Neural cell (in vitro differentiated cells): ENCODE results near the gene RPIA. TPM values are rescaled to one million over a fixed set of nuclear protein-coding genes. Genes with fewer than 3 reads are reported as not detected.

Source experiments
- H2AFZ ChIP-seq: fragments of 200-600, 300-800 bp; sonication (generic), shearing (Covaris generic); 2 replicates; pipeline ENCODE4 v1.6.0; 2014; ENCODE audit warnings: low read depth, mild to moderate bottlenecking, antibody characterized with exemption, low read length, moderate library complexity
- H3F3A ChIP-seq: fragments of 200-600 bp; shearing (Covaris generic); 2 replicates; pipeline ENCODE4 v1.6.1; 2016; ENCODE audit warnings: mild to moderate bottlenecking, moderate library complexity, mixed read lengths, antibody characterized with exemption, low read length; ENCODE audit not compliant: insufficient read depth, poor library complexity, severe bottlenecking
- H3K27ac ChIP-seq: fragments of 200-600, 300-800 bp; sonication (generic), shearing (Covaris generic); 2 replicates; pipeline ENCODE4 v1.5.1; 2014; ENCODE audit warnings: mild to moderate bottlenecking, low read length, moderate library complexity
- H3K27me3 ChIP-seq: fragments of 300-800, 200-600 bp; sonication (generic), shearing (Covaris generic); 2 replicates; pipeline ENCODE4 v1.6.0; 2014; ENCODE audit warnings: mild to moderate bottlenecking, low read depth, low read length, moderate library complexity; ENCODE audit not compliant: insufficient read depth
- H3K36me3 ChIP-seq: fragments of 300-800, 200-600 bp; sonication (generic), shearing (Covaris generic); 2 replicates; pipeline ENCODE4 v1.5.1; 2014; ENCODE audit warnings: mild to moderate bottlenecking, antibody characterized with exemption, low read length, moderate library complexity; ENCODE audit not compliant: insufficient read depth
- H3K4me2 ChIP-seq: fragments of 300-800, 200-600 bp; sonication (generic), shearing (Covaris generic); 2 replicates; pipeline ENCODE4 v1.6.0; 2014; ENCODE audit warnings: mild to moderate bottlenecking, low read length
- H3K4me3 ChIP-seq: fragments of 300-800, 200-600 bp; sonication (generic), shearing (Covaris generic); 2 replicates; pipeline ENCODE4 v1.5.1; 2014; ENCODE audit warnings: mild to moderate bottlenecking, low read length, moderate library complexity
- H3K79me2 ChIP-seq: fragments of 200-600 bp; shearing (Covaris generic); replicated peaks from 2 replicates; pipeline ENCODE4 v1.6.0; 2014; ENCODE audit warnings: mild to moderate bottlenecking, low read length, moderate library complexity; ENCODE audit not compliant: insufficient read depth
- H3K9ac ChIP-seq: fragments of 300-800, 200-600 bp; sonication (generic), shearing (Covaris generic); 2 replicates; pipeline ENCODE4 v1.6.1; 2016; ENCODE audit warnings: mild to moderate bottlenecking, low read length, mixed read lengths
- H3K9me2 ChIP-seq: fragments of 200-600 bp; shearing (Covaris generic); 2 replicates; pipeline ENCODE4 v1.6.1; 2016; ENCODE audit warnings: mild to moderate bottlenecking, low read length, mixed read lengths; ENCODE audit not compliant: insufficient read depth
- H3K9me3 ChIP-seq: fragments of 200-600, 300-800 bp; sonication (generic), shearing (Covaris generic); 2 replicates; pipeline ENCODE4 v1.6.1; 2016; ENCODE audit warnings: mild to moderate bottlenecking, mixed run types, low read length, moderate library complexity, mixed read lengths
- H4K20me1 ChIP-seq: fragments of 200-600 bp; shearing (Covaris generic); 2 replicates; pipeline ENCODE4 v1.6.1; 2016; ENCODE audit warnings: mild to moderate bottlenecking, mixed run types; ENCODE audit not compliant: insufficient read depth
- EP300 ChIP-seq: fragments of 450-650 bp; conservative IDR thresholded peaks from 2 replicates; pipeline ENCODE4 v1.6.1; 2014; ENCODE audit warnings: antibody characterized with exemption, mild to moderate bottlenecking, moderate library complexity; ENCODE audit not compliant: poor library complexity, severe bottlenecking
- EZH2 ChIP-seq: fragments of 200-600, 300-800 bp; shearing (Covaris generic), sonication (generic); IDR thresholded peaks from 2 replicates; pipeline ENCODE4 v1.6.1; 2014; ENCODE audit warnings: antibody characterized with exemption, low read length, borderline replicate concordance, mild to moderate bottlenecking; ENCODE audit not compliant: insufficient read depth, poor library complexity, severe bottlenecking
- MXI1 ChIP-seq: fragments of 450-650 bp; conservative IDR thresholded peaks from 2 replicates; pipeline ENCODE4 v1.6.1; 2014; ENCODE audit warnings: antibody characterized with exemption, mild to moderate bottlenecking; ENCODE audit not compliant: poor library complexity, severe bottlenecking
- POLR2AphosphoS5 ChIP-seq: IDR thresholded peaks from 2 replicates; pipeline ENCODE4 v1.6.1; 2012
- RAD21 ChIP-seq: fragments of 450-650 bp; conservative IDR thresholded peaks from 2 replicates; pipeline ENCODE4 v1.6.1; 2014; ENCODE audit warnings: antibody characterized with exemption, mild to moderate bottlenecking, moderate library complexity
- SMC3 ChIP-seq: fragments of 450-650 bp; conservative IDR thresholded peaks from 2 replicates; pipeline ENCODE4 v1.6.1; 2014; ENCODE audit warnings: antibody characterized with exemption, mild to moderate bottlenecking, moderate library complexity; ENCODE audit not compliant: poor library complexity
- TAF1 ChIP-seq: IDR thresholded peaks from 2 replicates; pipeline ENCODE4 v1.6.1; 2012; ENCODE audit warnings: low read depth
- polyA plus RNA-seq: library from polyadenylated mRNA; depleted of rRNA; stranded (reverse); fragments of >200 nt; gene quantifications from 2 replicates; pipeline ENCODE4 v1.2.3, GENCODE V29; 2014
- TF ChIP-seq, protein P1 (sequence below): fragments of 450-650 bp; IDR thresholded peaks from 2 replicates; pipeline ENCODE4 v1.5.1; 2014; ENCODE audit warnings: antibody characterized with exemption, mild to moderate bottlenecking, moderate library complexity; ENCODE audit not compliant: poor library complexity, severe bottlenecking
- TF ChIP-seq, protein P2 (sequence below): IDR thresholded peaks from 2 replicates; pipeline ENCODE4 v1.6.1; 2012; ENCODE audit warnings: borderline replicate concordance

The RPIA gene
- polyA plus RNA-seq, 1 donor from 2014 or later: 9.7 TPM

DNA sequence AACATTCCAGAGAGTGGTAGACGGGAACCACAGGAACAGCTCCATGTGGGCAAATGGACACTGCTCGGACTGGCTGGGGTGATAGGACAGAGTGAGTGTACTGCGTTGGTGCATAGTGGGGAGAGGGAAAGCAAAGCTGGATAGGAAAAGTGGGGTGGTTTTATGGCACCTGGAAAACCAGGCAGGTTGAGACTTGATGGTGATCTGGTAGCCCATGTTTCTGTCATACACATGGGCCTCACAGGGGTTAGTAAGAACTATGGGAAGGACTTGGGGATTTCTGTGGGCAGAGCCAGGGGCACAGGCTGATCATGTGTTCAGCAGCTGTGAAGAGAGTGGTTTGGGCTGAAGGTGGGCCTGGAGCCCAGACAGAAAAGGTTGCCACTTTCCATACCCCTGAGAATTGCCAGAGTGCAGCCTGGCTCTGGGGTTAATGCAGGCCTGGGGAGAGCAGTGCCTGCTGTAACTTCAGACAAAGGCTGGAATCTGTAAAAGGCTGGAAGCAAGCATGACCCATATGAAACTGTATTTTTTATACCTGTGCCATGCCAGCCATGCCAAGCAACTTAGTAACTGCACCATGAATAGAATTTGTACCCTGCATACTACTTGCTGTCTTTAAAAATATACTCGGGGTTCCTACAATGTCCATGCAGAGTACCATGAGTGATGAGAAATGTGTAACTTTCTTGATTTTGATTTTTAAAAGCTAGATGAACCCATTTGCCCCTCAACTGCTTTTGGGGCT is 41.9 kb downstream of the RPIA start:
- Histone ChIP-seq H3K27ac (no peak overlapping the region), H3K36me3 (no peaks in the 10 kb centered on the region), H3K9ac (no peak overlapping the region), H3F3A (no peaks in the 10 kb centered on the region), H4K20me1 (no peaks in the 10 kb centered on the region), H3K27me3 (no peaks in the 10 kb centered on the region), H3K4me3 (no peak overlapping the region), H3K9me2 (no peaks in the 10 kb centered on the region), H3K9me3 (no peaks in the 10 kb centered on the region), H2AFZ (no peak overlapping the region), H3K79me2 (no peaks in the 10 kb centered on the region), H3K4me2 (no peak overlapping the region)
- TF ChIP-seq TAF1: no peak
- TF ChIP-seq, protein P1, sequence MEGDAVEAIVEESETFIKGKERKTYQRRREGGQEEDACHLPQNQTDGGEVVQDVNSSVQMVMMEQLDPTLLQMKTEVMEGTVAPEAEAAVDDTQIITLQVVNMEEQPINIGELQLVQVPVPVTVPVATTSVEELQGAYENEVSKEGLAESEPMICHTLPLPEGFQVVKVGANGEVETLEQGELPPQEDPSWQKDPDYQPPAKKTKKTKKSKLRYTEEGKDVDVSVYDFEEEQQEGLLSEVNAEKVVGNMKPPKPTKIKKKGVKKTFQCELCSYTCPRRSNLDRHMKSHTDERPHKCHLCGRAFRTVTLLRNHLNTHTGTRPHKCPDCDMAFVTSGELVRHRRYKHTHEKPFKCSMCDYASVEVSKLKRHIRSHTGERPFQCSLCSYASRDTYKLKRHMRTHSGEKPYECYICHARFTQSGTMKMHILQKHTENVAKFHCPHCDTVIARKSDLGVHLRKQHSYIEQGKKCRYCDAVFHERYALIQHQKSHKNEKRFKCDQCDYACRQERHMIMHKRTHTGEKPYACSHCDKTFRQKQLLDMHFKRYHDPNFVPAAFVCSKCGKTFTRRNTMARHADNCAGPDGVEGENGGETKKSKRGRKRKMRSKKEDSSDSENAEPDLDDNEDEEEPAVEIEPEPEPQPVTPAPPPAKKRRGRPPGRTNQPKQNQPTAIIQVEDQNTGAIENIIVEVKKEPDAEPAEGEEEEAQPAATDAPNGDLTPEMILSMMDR: no peak
- TF ChIP-seq, protein P2, sequence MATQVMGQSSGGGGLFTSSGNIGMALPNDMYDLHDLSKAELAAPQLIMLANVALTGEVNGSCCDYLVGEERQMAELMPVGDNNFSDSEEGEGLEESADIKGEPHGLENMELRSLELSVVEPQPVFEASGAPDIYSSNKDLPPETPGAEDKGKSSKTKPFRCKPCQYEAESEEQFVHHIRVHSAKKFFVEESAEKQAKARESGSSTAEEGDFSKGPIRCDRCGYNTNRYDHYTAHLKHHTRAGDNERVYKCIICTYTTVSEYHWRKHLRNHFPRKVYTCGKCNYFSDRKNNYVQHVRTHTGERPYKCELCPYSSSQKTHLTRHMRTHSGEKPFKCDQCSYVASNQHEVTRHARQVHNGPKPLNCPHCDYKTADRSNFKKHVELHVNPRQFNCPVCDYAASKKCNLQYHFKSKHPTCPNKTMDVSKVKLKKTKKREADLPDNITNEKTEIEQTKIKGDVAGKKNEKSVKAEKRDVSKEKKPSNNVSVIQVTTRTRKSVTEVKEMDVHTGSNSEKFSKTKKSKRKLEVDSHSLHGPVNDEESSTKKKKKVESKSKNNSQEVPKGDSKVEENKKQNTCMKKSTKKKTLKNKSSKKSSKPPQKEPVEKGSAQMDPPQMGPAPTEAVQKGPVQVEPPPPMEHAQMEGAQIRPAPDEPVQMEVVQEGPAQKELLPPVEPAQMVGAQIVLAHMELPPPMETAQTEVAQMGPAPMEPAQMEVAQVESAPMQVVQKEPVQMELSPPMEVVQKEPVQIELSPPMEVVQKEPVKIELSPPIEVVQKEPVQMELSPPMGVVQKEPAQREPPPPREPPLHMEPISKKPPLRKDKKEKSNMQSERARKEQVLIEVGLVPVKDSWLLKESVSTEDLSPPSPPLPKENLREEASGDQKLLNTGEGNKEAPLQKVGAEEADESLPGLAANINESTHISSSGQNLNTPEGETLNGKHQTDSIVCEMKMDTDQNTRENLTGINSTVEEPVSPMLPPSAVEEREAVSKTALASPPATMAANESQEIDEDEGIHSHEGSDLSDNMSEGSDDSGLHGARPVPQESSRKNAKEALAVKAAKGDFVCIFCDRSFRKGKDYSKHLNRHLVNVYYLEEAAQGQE: no peak
- no peak for TF ChIP-seq MXI1
- no peak for TF ChIP-seq SMC3
- no peak for TF ChIP-seq EZH2
- TF ChIP-seq POLR2AphosphoS5: no peak
- TF ChIP-seq EP300: no peak
- no peak for TF ChIP-seq RAD21

DNA sequence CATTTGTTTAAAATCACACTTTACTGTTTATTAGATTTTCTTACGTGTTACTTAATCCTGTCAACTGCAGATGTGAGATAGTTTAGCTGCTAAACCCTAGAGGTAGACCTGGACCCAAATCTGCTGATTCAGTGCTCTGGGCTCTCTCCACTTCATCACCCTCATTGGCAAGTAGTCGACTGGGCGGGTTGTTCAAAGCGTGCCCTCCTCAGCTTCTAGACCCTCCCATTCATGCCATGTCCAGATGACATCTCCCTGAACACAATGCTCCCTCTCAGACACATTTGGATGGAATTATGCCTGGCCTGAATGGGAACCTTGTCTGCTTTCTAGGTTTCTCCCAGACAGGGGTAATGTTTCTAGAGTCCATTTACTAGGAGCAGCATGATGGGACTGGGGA is 43.7 kb downstream of the RPIA start:
- Histone ChIP-seq H3K4me3 (no peak overlapping the region), H3K36me3 (no peaks in the 10 kb centered on the region), H3K27ac (no peak overlapping the region), H2AFZ (no peak overlapping the region), H3K9ac (no peak overlapping the region), H3K9me3 (no peaks in the 10 kb centered on the region), H4K20me1 (no peaks in the 10 kb centered on the region), H3K27me3 (no peaks in the 10 kb centered on the region), H3K9me2 (no peaks in the 10 kb centered on the region), H3K4me2 (no peak overlapping the region), H3F3A (no peaks in the 10 kb centered on the region), H3K79me2 (no peaks in the 10 kb centered on the region)
- TF ChIP-seq EZH2: no peak
- TF ChIP-seq SMC3: no peak
- no peak for TF ChIP-seq TAF1
- TF ChIP-seq POLR2AphosphoS5: no peak
- TF ChIP-seq EP300: no peak
- TF ChIP-seq, protein P2: no peak
- no peak for TF ChIP-seq MXI1
- TF ChIP-seq RAD21: no peak
